Measurements from ENCODE around the gene PSEN1.

PSEN1 gene

DNA sequence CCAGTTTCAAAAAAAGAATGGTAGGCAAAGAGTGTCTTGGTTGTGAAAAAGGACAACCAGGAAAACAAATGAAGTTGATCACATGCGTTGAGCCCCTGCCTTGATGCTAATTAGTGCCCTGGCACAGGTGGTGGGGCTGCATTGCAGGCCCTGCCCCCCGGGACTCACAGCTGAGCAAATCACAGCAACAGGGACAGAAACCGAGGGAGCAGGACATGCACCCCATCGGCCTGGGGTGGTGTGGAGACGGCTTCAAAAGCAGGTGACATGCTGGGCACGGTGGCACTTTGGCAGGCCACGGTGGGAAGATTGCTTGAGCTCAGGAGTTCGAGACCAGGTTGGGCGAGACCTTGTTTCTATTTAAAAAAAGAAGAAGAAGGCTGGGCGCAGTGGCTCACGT lies 99.8 kb downstream of the PSEN1 start:
- TF ChIP-seq CTCF (conservative IDR thresholded peaks at IDR 0.05; ENCODE audit: control insufficient read depth, insufficient read depth, low read depth, low read length) = no peak
- no peak for DNase-seq (ENCODE audit: low read depth)
- H3K4me3 ChIP-seq (ENCODE audit: control insufficient read depth, low read depth, low read length) = no peak overlapping the region

GRCh38 chr14:73236752-73237218 lies 100.5 kb downstream of the PSEN1 start:
- no peak for DNase-seq (ENCODE audit: low read depth)
- H3K4me3 ChIP-seq (ENCODE audit: control insufficient read depth, low read depth, low read length) = no peak overlapping the region
- TF ChIP-seq CTCF (conservative IDR thresholded peaks at IDR 0.05; ENCODE audit: control insufficient read depth, insufficient read depth, low read depth, low read length) = no peak

DNA sequence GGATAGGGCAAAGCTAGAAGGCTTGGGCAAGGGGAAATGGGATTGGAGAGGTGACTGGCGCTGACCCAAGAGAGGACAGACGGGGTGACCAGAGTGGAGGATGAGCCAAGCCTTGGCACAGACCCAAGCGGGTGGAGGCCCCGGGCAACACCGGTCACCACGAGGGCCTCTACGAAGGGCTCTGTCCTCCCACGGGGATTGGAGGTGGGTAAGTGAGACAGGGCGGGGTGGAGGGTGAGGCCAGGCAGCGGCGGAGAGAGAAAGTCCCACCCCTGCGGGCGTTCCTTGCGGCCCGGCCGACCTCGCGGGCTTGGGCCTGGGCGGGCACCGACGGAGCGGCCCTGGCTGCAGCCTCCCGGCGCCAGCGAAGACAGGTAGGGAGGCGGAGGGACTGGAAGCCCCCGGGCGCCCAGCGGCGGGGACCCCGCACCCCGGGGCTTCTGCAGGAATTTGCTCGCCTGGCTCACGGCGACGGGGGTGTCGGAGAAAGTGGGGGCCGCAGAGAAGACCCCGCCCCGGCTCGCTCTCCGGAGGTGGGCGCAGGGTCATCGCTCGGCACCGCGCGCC lies 101.0 kb downstream of the PSEN1 start, which contains the start of gene PAPLN:
PAPLN (plus strand) TSS at position 288 of the 567 bp plus-strand sequence. CDS start 2,273 bp downstream, outside the sequence.
- peak within 1 kb of the TSS; percentile 45 for H3K4me3 ChIP-seq (ENCODE audit: control insufficient read depth, low read depth, low read length)
- peak; percentile 31 for DNase-seq (ENCODE audit: low read depth)
- no peak for TF ChIP-seq CTCF (conservative IDR thresholded peaks at IDR 0.05; ENCODE audit: control insufficient read depth, insufficient read depth, low read depth, low read length)

GRCh38 chr14:73237786-73238423 lies 101.6 kb downstream of the PSEN1 start:
- peak overlapping the region; percentile 45 for H3K4me3 ChIP-seq (ENCODE audit: control insufficient read depth, low read depth, low read length)
- TF ChIP-seq CTCF (conservative IDR thresholded peaks at IDR 0.05; ENCODE audit: control insufficient read depth, insufficient read depth, low read depth, low read length) = no peak
- DNase-seq (ENCODE audit: low read depth) = no peak

DNA sequence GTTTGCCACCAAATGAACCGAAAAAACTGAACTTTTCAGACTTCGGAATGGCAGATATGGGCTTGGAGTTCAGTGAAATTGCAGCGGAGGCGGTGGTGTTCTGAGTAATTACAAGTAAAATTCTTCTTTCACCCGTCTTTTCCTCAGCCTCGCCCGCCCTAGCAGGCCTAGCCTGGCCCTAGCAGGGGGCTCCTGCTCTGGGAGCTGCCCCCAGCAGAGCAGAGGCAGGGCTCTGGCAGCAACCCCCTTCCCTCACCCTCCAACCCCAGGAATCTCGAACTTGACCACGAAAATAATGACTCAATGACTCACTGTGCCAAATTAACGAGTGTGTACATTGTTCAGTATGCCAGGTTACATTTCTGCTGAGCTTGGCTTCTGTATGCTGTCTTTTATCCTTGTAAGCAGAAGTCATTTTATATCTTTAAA lies 102.1 kb downstream of the PSEN1 start:
- H3K4me3 ChIP-seq (ENCODE audit: control insufficient read depth, low read depth, low read length) = peak overlapping the region; percentile 45
- no peak for TF ChIP-seq CTCF (conservative IDR thresholded peaks at IDR 0.05; ENCODE audit: control insufficient read depth, insufficient read depth, low read depth, low read length)
- peak; percentile 82 for DNase-seq (ENCODE audit: low read depth)

GRCh38 chr14:73238941-73239340 lies 102.6 kb downstream of the PSEN1 start:
- no peak overlapping the region for H3K4me3 ChIP-seq (ENCODE audit: control insufficient read depth, low read depth, low read length)

More at GRCh38 chr14:73238941-73239340, 102.6 kb downstream of the PSEN1 start:
- no peak for TF ChIP-seq CTCF (conservative IDR thresholded peaks at IDR 0.05; ENCODE audit: control insufficient read depth, insufficient read depth, low read depth, low read length)
- no peak for DNase-seq (ENCODE audit: low read depth)
